ENCODE results near the gene DNAJA4.

The DNAJA4 gene

GRCh38 chr15:78284758-78285157 lies 20.4 kb downstream of the DNAJA4 start:
- H3K36me3 Mint-ChIP-seq (ENCODE audit: low read depth) = peaks cover 86% of the 10 kb centered on the region
- no peaks in the 10 kb centered on the region for H3K9me3 Mint-ChIP-seq
- peaks cover 6% of the 10 kb centered on the region for H3K4me1 Mint-ChIP-seq (ENCODE audit: low read depth)
- H3K27me3 Mint-ChIP-seq = no peaks in the 10 kb centered on the region
- no peak overlapping the region for H3K4me3 Mint-ChIP-seq
- no peak overlapping the region for H3K27ac Mint-ChIP-seq

GRCh38 chr15:78290222-78290621 lies 25.9 kb downstream of the DNAJA4 start:
- H3K4me3 Mint-ChIP-seq = no peak overlapping the region
- H3K36me3 Mint-ChIP-seq (ENCODE audit: low read depth) = peaks cover 86% of the 10 kb centered on the region
- no peak overlapping the region for H3K27ac Mint-ChIP-seq
- no peaks in the 10 kb centered on the region for H3K4me1 Mint-ChIP-seq (ENCODE audit: low read depth)
- H3K27me3 Mint-ChIP-seq = no peaks in the 10 kb centered on the region
- no peaks in the 10 kb centered on the region for H3K9me3 Mint-ChIP-seq

GRCh38 chr15:78291052-78291451 lies 26.7 kb downstream of the DNAJA4 start:
- no peaks in the 10 kb centered on the region for H3K4me1 Mint-ChIP-seq (ENCODE audit: low read depth)
- no peak overlapping the region for H3K4me3 Mint-ChIP-seq
- H3K27ac Mint-ChIP-seq = no peak overlapping the region
- no peaks in the 10 kb centered on the region for H3K9me3 Mint-ChIP-seq
- H3K36me3 Mint-ChIP-seq (ENCODE audit: low read depth) = peaks cover 80% of the 10 kb centered on the region
- no peaks in the 10 kb centered on the region for H3K27me3 Mint-ChIP-seq

GRCh38 chr15:78291698-78292097 lies 27.3 kb downstream of the DNAJA4 start:
- H3K36me3 Mint-ChIP-seq (ENCODE audit: low read depth) = peaks cover 73% of the 10 kb centered on the region
- no peak overlapping the region for H3K4me3 Mint-ChIP-seq
- H3K9me3 Mint-ChIP-seq = no peaks in the 10 kb centered on the region
- no peak overlapping the region for H3K27ac Mint-ChIP-seq
- H3K27me3 Mint-ChIP-seq = no peaks in the 10 kb centered on the region
- H3K4me1 Mint-ChIP-seq (ENCODE audit: low read depth) = peaks cover under 1% of the 10 kb centered on the region

- no peak overlapping the region for H3K27ac Mint-ChIP-seq
- H3K4me3 Mint-ChIP-seq = no peak overlapping the region
- no peaks in the 10 kb centered on the region for H3K9me3 Mint-ChIP-seq
- peaks cover 68% of the 10 kb centered on the region for H3K36me3 Mint-ChIP-seq (ENCODE audit: low read depth)
- H3K27me3 Mint-ChIP-seq = no peaks in the 10 kb centered on the region
- peaks cover 4% of the 10 kb centered on the region for H3K4me1 Mint-ChIP-seq (ENCODE audit: low read depth)
Measured at GRCh38 chr15:78292219-78292618, 27.9 kb downstream of the DNAJA4 start.

GRCh38 chr15:78299101-78299930 lies 35.0 kb downstream of the DNAJA4 start, which contains the start of gene SKIC8:
Gene SKIC8 (minus strand): TSS chr15:78299609. CDS start chr15:78295686, 3,923 bp downstream.
- H3K27ac Mint-ChIP-seq = peak within 1 kb of the TSS; percentile 90
- H3K4me3 Mint-ChIP-seq = peak within 1 kb of the TSS; percentile 94
- peaks cover 41% of the 10 kb centered on the region for H3K4me1 Mint-ChIP-seq (ENCODE audit: low read depth)
- peaks cover 15% of the 10 kb centered on the region for H3K36me3 Mint-ChIP-seq (ENCODE audit: low read depth)
- H3K9me3 Mint-ChIP-seq = no peaks in the 10 kb centered on the region
- no peaks in the 10 kb centered on the region for H3K27me3 Mint-ChIP-seq

- Mint-ChIP-seq H3K4me1 (ENCODE audit: low read depth) (peaks cover 41% of the 10 kb centered on the region), H3K4me3 (peak overlapping the region; percentile 23), H3K27me3 (no peaks in the 10 kb centered on the region), H3K36me3 (ENCODE audit: low read depth) (peaks cover 3% of the 10 kb centered on the region), H3K27ac (no peak overlapping the region), H3K9me3 (no peaks in the 10 kb centered on the region)
Measured at GRCh38 chr15:78301326-78301725, 37.0 kb downstream of the DNAJA4 start.

GRCh38 chr15:78301828-78302227 lies 37.5 kb downstream of the DNAJA4 start:
- no peak overlapping the region for H3K27ac Mint-ChIP-seq
- peaks cover 3% of the 10 kb centered on the region for H3K36me3 Mint-ChIP-seq (ENCODE audit: low read depth)
- no peaks in the 10 kb centered on the region for H3K9me3 Mint-ChIP-seq
- peaks cover 40% of the 10 kb centered on the region for H3K4me1 Mint-ChIP-seq (ENCODE audit: low read depth)
- no peaks in the 10 kb centered on the region for H3K27me3 Mint-ChIP-seq
- no peak overlapping the region for H3K4me3 Mint-ChIP-seq

GRCh38 chr15:78302579-78303312 lies 38.4 kb downstream of the DNAJA4 start:
- Mint-ChIP-seq H3K27me3 (no peaks in the 10 kb centered on the region), H3K36me3 (ENCODE audit: low read depth) (peaks cover 2% of the 10 kb centered on the region), H3K4me1 (ENCODE audit: low read depth) (peaks cover 35% of the 10 kb centered on the region), H3K9me3 (no peaks in the 10 kb centered on the region), H3K4me3 (no peak overlapping the region), H3K27ac (no peak overlapping the region)

- Mint-ChIP-seq H3K27me3 (peaks cover under 1% of the 10 kb centered on the region), H3K36me3 (ENCODE audit: low read depth) (no peaks in the 10 kb centered on the region), H3K4me1 (ENCODE audit: low read depth) (peaks cover 20% of the 10 kb centered on the region), H3K9me3 (no peaks in the 10 kb centered on the region), H3K27ac (no peak overlapping the region), H3K4me3 (no peak overlapping the region)
Measured at GRCh38 chr15:78304216-78305066, 40.1 kb downstream of the DNAJA4 start.

GRCh38 chr15:78306176-78306774 lies 41.9 kb downstream of the DNAJA4 start:
- Mint-ChIP-seq H3K4me3 (no peak overlapping the region), H3K4me1 (ENCODE audit: low read depth) (peaks cover 15% of the 10 kb centered on the region), H3K36me3 (ENCODE audit: low read depth) (no peaks in the 10 kb centered on the region), H3K9me3 (no peaks in the 10 kb centered on the region), H3K27ac (no peak overlapping the region), H3K27me3 (peaks cover 3% of the 10 kb centered on the region)

GRCh38 chr15:78307976-78308375 lies 43.6 kb downstream of the DNAJA4 start:
- no peak overlapping the region for H3K27ac Mint-ChIP-seq
- no peaks in the 10 kb centered on the region for H3K9me3 Mint-ChIP-seq
- no peaks in the 10 kb centered on the region for H3K4me1 Mint-ChIP-seq (ENCODE audit: low read depth)
- H3K4me3 Mint-ChIP-seq = no peak overlapping the region
- no peaks in the 10 kb centered on the region for H3K36me3 Mint-ChIP-seq (ENCODE audit: low read depth)
- peaks cover 3% of the 10 kb centered on the region for H3K27me3 Mint-ChIP-seq

GRCh38 chr15:78308422-78309032 lies 44.2 kb downstream of the DNAJA4 start:
- Mint-ChIP-seq H3K9me3 (no peaks in the 10 kb centered on the region), H3K27ac (no peak overlapping the region), H3K4me1 (ENCODE audit: low read depth) (no peaks in the 10 kb centered on the region), H3K4me3 (no peak overlapping the region), H3K27me3 (peaks cover 3% of the 10 kb centered on the region), H3K36me3 (ENCODE audit: low read depth) (no peaks in the 10 kb centered on the region)

GRCh38 chr15:78311292-78311691 lies 46.9 kb downstream of the DNAJA4 start:
- Mint-ChIP-seq H3K27me3 (peaks cover 3% of the 10 kb centered on the region), H3K27ac (no peak overlapping the region), H3K36me3 (ENCODE audit: low read depth) (no peaks in the 10 kb centered on the region), H3K4me1 (ENCODE audit: low read depth) (no peaks in the 10 kb centered on the region), H3K9me3 (no peaks in the 10 kb centered on the region), H3K4me3 (no peak overlapping the region)

Measured in stimulated activated naive CD8-positive, alpha-beta T cell treated with anti-CD3 and anti-CD28 coated beads, Interleukin-15, Interleukin-2, amounts not matched to agents 100 ng/mL and 50 ng/mL, for 24 hours (primary cell).